Measurements from ENCODE around the gene TUNAR.

TUNAR gene

DNA sequence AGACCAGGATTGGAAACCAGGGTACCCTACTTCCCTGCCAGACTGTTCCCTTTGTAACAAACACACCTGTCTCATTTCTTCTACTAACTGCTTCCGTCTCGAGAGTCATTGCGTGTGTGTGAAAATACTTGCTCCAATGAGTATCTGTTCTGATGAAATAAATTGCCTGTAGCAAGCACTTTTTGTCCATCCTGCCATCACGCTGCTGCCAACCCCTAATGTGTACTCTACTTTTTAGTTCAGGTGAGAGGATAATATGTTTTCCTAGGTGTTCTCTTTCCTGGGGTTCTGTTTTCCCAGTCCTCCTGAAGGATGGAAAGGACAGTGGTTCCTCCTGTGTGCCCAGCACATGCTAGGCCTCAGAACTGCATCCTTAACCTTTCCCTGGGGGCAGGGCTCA is 1.0 kb downstream of the TUNAR start:
- no peak overlapping the region for H3K4me3 ChIP-seq (ENCODE audit: control insufficient read depth, low read depth, low read length)
- no peak for DNase-seq (ENCODE audit: low read depth)
- TF ChIP-seq, protein P1, sequence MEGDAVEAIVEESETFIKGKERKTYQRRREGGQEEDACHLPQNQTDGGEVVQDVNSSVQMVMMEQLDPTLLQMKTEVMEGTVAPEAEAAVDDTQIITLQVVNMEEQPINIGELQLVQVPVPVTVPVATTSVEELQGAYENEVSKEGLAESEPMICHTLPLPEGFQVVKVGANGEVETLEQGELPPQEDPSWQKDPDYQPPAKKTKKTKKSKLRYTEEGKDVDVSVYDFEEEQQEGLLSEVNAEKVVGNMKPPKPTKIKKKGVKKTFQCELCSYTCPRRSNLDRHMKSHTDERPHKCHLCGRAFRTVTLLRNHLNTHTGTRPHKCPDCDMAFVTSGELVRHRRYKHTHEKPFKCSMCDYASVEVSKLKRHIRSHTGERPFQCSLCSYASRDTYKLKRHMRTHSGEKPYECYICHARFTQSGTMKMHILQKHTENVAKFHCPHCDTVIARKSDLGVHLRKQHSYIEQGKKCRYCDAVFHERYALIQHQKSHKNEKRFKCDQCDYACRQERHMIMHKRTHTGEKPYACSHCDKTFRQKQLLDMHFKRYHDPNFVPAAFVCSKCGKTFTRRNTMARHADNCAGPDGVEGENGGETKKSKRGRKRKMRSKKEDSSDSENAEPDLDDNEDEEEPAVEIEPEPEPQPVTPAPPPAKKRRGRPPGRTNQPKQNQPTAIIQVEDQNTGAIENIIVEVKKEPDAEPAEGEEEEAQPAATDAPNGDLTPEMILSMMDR (IDR thresholded peaks at IDR 0.05; ENCODE audit: control insufficient read depth, insufficient read depth, low read depth, low read length, missing control alignments), result no peak

DNA sequence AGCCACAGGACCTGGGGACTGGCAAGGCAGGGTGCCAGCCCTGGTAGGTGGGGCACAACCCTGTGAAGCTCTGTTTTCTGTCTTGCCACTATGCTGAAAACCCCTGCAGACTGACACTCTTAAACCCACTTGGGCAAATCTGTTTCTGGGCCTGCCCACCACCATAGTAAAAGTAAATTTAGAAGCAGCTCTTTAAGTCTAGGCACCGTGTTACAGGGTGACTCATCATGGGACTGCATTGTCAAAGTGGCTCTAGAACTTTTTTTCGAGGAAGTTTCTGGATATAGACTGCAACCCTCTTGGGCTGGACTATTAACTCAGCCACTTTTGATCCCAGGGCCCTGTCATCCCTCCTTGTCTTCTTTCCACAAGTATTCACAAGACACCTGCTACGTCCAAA is 7.7 kb downstream of the TUNAR start:
- TF ChIP-seq, protein P1 (IDR thresholded peaks at IDR 0.05; ENCODE audit: control insufficient read depth, insufficient read depth, low read depth, low read length, missing control alignments), result no peak
- H3K4me3 ChIP-seq (ENCODE audit: control insufficient read depth, low read depth, low read length), result no peak overlapping the region
- no peak for DNase-seq (ENCODE audit: low read depth)

DNA sequence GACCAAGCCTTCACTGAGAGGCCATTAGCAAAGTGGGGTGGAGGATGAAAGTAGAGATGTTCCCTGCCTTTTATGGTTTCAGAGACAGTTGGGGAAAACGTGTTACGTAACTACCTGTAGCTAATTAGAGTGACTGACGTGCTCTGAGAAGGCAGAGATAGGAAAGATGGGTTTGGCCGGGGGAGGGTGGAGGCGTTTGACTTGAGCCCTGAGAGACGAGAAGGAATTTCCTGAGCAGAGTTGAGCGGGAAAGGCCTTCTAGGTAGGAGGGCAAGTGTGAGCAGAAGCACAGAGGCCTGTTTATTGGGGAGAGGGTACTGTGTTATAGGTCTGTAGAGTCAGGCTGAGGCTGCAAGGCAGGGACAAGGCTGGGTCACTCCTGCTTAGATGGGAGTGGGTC is 8.6 kb downstream of the TUNAR start:
- no peak overlapping the region for H3K4me3 ChIP-seq (ENCODE audit: control insufficient read depth, low read depth, low read length)
- DNase-seq (ENCODE audit: low read depth), result no peak
- TF ChIP-seq, protein P1 (IDR thresholded peaks at IDR 0.05; ENCODE audit: control insufficient read depth, insufficient read depth, low read depth, low read length, missing control alignments), result no peak

DNA sequence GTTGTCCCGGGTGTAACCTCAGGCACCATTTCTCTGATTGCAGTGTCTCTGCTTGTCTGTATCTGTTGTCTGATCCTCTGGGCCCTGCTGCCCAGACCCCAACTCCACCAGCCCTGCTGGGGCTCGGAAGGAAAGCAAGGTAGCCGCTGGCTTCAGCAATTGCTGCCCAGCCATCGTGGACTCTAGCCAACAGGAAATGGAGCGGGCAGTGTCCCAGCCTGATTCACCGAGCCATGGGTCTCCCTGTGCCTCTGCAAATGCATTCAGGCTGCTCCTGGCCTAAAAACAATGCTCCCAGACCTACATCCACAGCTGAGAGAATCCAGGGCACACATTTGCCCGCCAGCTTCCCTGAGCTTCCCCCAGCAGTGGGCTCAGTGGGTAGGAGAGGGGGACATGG is 9.2 kb downstream of the TUNAR start:
- no peak for DNase-seq (ENCODE audit: low read depth)
- no peak overlapping the region for H3K4me3 ChIP-seq (ENCODE audit: control insufficient read depth, low read depth, low read length)
- TF ChIP-seq, protein P1 (IDR thresholded peaks at IDR 0.05; ENCODE audit: control insufficient read depth, insufficient read depth, low read depth, low read length, missing control alignments), result no peak

DNA sequence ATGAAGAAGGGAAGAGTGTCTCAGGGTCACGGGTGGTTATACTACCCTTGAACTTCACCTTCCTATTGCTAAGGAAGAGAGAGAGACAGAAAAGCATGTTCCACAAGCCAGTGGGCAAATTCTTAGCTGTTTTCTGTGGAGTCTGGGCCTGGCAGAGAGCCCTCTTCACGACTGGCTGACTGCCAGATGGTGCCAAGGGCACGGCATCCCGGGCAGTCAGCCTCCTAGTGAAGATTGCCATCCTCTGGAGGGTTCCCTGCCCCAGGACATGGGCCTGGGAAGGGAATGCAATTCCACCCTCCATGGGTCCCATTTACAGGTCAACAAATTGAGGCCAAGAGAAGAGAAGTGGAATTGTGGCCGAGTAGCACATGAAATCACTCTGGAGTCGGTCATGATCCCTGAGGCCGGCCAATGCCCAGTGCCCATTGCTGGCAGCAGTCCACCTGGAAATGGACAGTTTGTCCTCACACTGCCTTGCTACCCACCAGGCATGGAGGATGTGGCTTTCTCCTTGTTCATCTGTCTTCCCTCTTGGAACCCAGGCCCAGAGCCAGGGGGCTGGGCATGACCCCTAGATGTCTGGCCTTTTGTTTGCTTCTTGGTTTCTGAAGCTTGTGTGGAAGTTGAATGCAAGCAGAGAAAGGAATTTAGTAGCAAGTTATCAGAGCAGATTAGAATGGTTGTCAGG is 9.9 kb downstream of the TUNAR start:
- TF ChIP-seq, protein P1 (IDR thresholded peaks at IDR 0.05; ENCODE audit: control insufficient read depth, insufficient read depth, low read depth, low read length, missing control alignments), result no peak
- no peak for DNase-seq (ENCODE audit: low read depth)
- H3K4me3 ChIP-seq (ENCODE audit: control insufficient read depth, low read depth, low read length), result no peak overlapping the region

DNA sequence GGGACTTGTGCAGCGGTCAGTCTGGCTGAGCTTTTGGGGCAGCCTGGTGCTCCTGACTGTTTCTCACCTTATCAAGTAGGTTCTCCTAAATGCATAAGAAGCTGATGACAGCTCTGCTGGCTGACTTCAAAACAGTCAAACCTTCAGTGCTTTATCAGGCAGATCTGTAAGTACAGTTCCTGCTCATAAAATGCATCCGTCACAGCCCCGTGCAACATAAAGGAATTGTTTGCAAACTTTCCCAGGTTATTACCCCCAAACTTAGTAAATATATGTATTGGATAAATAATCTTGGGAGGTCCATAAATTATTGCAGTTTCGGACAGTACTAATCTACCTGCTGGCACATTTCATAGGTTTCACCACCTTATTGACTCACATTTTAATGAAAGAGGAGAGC is 10.7 kb downstream of the TUNAR start:
- no peak overlapping the region for H3K4me3 ChIP-seq (ENCODE audit: control insufficient read depth, low read depth, low read length)
- no peak for DNase-seq (ENCODE audit: low read depth)
- TF ChIP-seq, protein P1 (IDR thresholded peaks at IDR 0.05; ENCODE audit: control insufficient read depth, insufficient read depth, low read depth, low read length, missing control alignments), result no peak

Measured in AG09309 (cell line).